ENCODE results near the gene LRRK2.
"Not testable (repeated sequence)": the region's sequence is repeated elsewhere in the genome, so short reads cannot be mapped to it uniquely, and the experiment has no call there.

LRRK2 gene

DNA sequence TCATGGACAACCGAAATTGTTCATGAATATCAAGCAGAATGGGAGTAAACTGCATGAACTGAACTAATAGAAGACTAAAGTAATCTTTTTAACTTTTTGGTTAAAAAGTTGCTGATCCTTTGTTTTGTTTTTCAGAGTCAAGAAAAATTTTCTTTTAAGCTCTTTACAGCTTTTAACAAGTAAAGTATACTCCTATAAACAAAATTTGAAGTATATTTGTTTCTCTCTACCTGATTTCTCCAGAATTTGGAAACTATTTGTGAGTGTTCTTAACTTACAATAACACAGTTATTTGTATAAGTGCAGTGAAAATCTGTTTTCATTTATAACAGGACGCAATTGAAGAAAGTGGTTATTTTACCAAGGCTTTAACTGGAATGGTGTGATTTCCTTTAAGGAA is 12.2 kb upstream of the LRRK2 start:
- no peak for DNase-seq (ENCODE audit: low spot score)

DNA sequence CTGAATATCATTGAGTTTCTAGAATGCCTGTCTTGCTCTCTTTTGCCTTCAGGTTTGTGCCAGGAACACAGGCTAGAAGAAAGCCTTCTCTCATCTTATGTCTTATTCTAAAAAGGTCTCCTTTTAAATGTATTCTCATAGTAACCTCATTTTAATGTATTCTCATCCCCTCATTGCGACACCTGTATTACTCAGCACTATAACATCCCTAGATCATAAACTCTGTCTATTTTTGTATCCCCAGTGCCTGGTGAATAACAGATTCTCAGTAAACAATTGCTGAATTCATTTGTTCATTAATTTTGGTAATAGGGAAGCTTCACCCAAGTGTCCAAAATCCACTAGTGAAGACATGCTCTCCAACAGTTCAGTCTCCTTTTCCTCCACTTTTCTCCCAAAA is 8.8 kb upstream of the LRRK2 start:
- no peak for DNase-seq (ENCODE audit: low spot score)

DNA sequence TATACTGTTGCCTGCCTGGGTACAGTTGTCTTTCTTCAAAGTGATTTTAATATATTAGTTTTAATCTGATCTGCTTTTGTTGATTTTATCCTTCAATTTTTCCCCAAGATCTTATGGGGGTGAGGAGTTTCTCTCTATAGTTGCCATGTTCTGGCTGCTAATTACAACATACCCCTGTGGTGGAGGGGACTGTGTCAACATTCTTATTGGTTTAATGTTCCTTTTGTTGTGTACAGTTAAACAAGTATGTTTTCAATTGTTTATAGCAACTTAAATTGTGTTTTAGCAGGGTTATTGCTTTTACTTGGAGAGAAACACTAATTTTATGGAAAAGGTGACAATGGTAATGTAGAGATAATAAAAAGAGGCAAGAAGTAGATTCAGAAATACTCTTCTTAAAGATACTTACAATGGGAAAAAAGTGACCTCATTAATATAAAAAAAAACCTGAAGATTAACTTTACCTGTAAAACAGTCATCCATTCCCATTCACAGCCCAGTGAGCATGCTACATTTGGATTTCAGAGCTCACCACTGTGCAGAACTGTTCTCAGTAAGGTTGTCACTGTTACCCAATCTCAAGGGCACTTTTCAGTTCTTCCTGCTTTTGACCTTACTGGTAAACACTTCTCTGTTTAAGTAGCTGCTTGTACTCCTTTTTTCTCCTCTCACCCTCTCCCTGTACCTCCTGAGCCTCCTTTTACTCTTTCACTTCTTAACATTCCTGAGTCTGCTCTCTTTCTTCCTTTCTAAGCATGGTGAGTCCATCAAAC is 8.1 kb upstream of the LRRK2 start:
- no peak for DNase-seq (ENCODE audit: low spot score)

DNA sequence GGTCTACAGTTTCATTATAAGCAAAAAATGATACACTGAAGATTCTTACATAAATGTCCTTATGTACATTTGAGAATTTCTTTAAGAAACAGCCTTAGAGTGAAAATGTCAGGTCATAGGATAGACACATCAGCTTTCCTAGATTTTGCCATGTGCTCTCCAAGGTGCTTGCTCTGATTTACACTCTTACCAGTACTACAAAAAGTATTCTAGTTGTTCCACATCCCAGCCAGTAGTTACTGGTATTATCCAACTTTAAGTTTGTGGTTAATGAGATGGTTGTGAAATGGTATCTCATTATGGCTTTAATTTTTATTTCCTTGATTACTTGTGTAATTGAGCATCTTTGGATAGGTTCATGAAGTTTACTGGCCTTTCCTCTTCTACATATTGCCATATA is 5.0 kb upstream of the LRRK2 start:
- no peak for DNase-seq (ENCODE audit: low spot score)

DNA sequence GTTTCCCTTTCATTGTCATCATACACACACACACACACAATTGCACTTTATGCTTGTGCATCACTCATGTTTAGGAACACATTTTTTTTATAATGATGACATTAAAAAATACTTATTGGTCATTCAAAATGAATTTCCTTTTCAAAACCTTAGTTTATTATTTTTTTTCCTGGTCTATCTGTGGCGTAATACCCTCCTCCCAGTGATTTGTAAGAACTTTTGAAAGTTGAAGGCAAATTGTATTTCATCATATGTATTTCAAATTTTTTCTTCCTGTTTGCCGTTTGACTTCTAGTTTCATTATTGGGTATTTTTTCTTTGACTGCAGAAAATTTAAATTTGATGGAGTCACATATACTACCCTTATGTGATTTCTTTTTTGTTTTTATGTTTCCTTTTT is 2.5 kb upstream of the LRRK2 start:
- no peak for DNase-seq (ENCODE audit: low spot score)

DNA sequence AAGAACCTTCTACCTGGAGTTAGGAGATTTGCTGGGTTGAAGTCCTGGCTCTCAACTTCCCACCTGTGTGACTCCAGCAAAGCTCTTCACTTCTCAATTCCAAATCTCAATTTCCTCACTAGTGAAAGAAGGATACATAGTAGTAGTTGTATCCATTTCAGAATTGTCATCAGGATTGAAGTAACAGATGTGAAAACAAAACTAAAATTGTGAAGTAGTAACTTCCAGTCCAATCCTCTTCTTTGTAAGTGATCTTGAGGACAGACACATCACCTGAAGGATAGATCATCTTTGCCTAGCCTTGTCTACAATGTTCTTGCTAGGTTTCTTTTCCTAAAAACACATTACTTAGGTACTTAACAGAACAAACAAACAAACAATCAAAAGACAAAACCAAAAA is 1.2 kb upstream of the LRRK2 start:
- no peak for DNase-seq (ENCODE audit: low spot score)

DNA sequence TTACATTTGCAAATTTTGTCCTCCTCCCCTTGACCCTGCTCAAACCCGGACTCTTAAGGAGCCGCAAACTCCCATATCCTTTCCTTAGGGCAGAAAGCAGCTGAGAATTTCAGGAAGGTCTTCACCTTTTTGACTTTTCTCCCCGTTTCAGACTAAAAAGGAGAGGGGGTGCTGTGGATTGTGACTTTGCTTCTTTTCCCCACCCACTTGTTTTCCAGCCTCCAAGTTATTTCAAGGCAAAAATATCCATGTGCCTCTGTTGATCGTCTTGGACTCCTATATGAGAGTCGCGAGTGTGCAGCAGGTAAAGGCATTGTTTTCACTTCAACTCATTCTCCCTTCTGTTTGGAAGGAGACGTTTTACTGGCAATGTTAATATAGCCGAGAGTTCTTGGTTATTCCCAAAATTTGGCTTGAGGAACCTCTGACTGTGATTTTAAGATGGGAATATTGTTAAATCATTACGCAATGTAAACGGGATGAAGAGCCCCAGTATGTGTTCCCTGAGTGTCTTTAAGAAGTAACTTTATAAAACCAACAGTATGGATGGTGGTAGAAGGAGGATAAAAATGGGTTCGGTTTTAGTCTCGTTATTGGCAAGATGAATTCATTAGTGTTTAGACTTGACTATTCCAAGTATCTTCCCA is 663 bp downstream of the LRRK2 start:
- DNase-seq (ENCODE audit: low spot score): no peak

DNA sequence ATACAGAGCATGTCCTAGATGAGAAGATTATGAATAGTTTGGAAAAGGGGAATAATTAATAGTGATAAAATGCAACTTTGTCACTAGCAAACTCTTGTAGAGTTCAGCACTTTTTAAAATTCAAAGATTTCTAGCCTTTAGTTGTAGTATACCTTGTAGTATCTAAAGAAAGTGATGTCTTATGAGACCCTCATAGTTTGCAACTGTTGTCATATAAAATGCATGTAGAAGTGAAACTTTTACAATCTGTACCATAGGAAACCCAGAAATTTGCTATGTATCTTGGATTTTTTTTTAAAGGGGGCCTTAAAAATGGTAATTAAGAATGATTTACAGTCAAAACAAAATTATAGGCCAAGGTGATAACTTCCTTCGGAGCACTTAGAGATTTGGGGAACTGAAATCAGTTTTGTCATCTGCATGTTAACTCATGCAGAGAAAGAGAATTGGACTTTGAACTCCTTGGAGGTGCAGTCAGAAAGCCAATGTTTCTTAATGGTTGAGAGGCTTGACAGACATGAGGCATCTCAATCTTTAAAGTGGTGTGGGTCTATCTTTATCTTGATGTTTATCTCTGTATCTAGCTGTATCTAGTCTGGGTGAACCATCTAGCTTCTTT is 1.3 kb downstream of the LRRK2 start:
- no peak for DNase-seq (ENCODE audit: low spot score)

DNA sequence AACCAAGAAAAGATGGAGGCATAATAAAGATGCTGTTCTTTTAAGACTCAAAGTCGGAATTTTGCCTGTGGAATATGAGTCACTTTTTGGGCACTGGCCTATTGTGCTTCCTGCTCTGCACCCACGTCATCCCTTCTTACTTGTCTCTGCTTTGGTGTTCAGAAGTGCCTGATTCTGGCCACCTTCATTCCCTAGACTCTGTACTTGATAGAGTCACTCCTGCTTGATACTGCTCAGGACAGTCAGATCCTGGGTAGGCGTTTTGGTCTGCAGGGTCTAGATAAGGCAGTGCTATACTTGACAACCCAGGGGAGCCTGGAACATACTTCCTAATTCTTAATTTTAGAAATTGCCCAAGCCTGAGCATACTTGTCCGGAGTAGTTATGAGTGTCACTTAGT is 1.9 kb downstream of the LRRK2 start:
- DNase-seq (ENCODE audit: low spot score): peak; percentile 82

DNA sequence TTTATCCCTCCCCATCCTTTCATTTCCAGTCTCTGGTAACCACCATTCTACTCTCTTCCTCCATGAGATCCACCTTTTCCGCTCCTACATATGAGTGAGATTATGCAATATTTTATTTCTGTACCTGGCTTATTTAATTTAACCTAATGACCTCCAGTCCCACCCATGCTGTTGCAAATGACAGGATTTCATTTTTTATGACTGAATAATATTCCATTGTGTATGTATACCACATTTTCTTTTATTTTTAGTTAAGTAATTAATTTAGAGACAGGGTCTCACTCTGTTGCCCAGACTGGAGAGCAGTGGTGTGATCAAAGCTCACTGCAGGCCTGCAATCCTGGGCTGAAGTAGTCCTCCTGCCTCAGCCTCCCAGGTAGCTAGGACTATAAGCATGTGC is 2.6 kb downstream of the LRRK2 start:
- no peak for DNase-seq (ENCODE audit: low spot score)

DNA sequence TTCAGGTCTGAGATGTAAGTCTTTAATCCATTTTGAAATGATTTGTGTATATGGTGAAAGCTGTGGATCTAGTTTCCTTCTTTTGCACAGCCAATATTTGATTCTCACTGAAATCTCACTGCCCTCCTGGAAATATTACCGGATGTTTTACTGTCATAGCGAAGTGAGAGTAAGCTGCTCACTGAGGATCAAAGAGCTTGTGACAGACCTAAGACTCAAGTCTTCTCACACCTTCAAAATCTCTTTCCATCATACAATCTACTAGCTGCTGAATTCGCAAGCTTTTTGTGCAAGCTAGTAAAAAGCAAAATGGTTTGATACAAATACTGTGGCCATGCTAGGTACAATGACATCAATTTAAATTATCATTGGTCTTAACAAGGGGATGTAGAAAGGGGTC is 3.9 kb downstream of the LRRK2 start:
- no peak for DNase-seq (ENCODE audit: low spot score)

DNA sequence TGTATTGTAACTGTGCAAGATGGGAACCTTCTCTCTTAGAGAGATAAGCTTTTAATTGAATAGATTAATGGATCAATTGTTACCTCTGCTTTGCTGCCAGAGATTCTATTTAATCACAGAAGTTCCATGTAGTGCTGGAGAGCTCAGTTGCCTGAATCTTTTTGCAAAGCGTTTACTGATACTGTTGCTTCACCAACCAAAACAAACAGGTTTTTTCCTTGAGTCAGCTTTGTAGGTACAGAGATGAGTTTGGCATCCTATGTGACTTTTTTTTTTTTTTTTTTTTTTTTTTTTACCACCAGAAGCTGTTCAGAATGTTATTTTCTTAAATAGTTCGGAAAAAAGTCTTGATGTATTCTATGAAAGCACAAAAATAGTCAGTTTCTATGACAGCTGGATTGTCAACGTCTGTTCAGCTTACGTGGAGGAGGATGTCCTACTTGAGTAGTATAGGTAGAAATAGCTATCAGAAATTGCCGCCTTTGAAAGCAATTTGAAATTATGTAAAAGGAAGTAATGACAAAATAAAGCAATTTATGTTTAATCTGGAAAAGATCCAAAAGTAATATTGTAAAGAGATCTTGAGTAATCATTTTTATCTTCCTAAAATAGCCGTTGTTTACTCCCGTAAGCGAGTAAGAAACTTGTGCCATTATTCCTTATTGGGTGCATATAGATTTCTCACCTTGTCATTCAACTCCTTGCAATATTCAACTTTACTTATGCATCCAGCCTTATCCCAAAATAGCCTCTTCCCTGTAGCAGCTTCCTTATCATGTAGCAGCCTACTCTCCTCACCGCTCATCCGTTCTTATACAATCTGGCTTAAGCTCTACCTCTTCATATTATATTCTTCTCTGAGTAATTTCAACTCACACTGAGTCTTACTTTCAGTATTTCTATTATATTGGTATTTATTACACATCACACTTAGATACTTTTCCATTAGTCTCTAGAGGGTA is 5.2 kb downstream of the LRRK2 start:
- no peak for DNase-seq (ENCODE audit: low spot score)

DNA sequence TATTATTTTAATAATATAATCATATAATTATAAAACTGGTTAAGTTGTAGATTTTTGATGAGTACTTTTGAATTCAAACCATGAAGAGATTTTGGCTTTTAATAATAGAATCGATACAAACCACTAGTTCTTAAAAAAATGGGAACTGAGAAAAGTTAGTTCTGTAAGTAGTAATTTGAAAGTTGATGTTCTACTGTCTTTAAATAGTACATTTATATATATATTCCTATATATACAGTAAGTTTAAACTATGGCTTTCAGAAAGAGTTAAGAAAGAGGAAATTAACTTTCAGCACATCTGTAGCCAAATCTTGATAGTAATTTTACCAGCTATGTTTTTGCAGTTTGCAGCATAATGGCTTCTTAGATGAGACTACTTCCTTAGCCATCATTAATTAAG is 7.8 kb downstream of the LRRK2 start:
- no peak for DNase-seq (ENCODE audit: low spot score)

DNA sequence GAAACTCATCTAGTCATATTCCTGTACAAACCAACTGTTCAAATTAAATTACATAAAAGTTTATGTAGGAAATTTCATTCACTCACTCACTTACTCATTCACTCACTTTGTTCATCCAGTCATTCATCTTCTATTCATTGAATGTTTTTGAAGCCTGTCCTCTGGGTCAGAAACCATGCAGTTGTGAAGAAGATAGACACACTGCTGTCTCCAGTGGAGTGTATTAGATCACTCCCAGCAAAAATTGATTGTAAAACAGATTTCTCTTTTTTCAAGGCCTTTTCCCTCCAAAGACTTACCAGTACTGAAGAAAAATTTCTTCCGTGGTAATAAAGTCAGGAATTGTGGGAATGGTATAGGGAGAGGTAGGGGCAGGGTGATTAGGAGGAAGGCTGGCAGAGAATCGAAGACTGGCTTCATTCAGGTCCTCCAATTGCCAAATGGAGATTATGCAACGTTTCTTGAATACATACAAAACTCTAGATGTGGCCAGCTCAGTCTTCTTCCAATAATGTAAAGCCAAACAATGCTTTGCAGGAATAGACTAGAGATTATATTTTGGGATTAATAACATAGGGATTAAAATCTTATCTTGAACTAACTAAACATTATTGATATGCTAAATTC is 9.1 kb downstream of the LRRK2 start:
- DNase-seq (ENCODE audit: low spot score): no peak

DNA sequence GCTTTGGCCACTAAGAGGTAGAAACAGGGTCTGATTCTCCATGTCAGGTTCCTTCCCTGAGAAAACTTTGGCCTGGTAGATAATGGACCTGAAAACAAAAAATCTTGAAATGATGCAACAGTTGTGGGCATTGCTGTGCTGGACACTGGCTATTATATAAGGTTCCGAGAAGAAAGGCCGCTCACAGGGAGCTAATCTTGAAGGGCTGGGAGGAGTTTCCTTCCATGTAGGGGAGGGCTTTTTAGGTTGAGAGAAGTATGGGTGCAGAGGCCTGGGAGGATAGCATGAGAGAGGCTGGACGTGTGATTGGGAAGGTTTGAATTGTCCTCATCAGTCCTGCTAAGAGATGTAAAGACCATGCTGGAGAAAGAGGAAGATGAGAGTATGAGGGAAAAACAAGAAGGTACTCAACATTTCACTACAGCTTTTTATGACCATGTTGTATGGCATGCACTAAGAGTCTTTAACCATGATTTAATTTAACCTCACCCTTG is 11.6 kb downstream of the LRRK2 start:
- no peak for DNase-seq (ENCODE audit: low spot score)

DNA sequence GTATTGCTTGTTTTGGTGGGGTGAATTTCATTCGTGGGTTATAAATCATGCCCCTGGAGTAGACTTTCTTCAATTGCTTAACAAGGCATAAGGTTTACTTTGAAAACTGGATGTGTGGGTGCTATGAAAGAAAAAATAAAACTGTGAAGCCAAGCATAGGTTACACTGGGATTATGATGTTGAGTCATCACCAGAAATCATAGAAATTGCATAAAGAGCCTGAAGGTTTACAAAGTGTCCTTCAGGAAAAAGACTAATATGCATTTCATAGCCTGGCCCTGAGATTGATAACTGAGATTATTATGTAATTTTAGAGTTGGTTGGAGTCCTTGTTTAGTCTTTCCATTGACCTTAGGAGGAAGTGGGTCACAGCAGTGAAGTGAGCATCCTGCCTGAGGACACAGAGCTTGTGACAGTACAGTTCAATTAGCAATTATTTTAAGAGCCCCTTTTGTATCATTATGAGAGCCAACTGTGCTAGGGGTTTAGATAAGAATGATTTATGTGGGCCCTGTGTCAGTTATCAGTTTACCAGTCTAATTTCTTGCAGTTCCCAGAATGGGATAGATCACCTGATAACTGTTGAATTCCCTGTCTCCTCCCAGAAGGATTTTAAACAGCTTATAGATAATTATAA is 13.6 kb downstream of the LRRK2 start:
- no peak for DNase-seq (ENCODE audit: low spot score)

DNA sequence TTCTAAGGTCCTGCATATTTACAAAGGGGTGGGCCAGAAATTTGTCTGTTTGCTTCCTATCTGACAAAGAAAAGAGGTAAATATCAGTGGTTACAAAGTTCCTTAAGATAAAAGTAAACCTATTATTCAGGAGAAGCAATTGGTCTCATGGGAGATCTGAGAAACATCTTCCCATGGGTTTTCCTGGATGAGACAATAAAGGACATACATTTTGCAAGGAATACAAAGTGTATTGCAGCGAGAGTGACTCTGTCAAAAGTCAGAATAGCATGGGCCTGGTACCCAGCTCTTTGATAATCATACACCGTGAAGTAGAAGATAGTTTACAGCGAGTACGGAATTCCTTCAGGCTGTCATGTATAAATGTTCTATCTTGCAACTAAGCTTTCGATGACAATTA is 14.2 kb downstream of the LRRK2 start:
- DNase-seq (ENCODE audit: low spot score): no peak

DNA sequence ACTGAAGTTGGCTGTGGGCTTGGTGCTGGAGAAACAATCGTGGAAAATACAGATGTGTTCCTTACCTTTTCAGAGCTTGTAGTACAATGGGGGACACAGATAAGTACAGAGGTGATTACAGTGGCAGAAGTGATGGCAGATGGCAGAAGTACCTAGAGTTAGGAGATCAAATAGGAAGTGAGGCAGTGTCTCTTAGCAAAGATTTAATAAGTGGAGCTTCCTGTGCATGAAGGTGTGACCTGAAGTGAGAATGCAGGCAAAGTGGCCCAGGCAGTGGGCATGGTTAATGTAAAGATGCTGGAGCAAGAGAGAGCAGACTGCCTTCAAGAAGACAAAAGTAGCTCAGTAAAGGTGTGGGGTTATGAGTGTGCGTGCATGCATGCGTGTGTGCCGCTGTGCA is 16.0 kb downstream of the LRRK2 start:
- DNase-seq (ENCODE audit: low spot score): no peak

DNA sequence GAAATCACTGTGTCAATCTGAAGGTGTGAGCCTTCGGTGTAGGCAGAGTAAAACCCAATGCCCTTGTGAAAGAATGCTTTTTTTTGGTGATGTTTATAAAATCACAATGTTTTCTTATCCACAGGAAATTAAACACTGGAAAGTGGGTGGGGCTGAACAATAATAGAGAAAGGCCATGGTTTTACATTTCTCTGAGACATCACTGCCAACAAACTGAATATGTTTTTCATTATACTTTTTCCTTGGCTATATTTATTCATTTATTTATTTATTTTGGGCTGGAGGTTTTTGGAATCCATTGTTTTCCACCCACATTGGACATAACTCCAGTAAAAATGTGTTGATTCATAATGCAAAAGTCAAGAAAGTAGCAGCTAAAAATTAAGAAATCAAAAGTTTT is 16.9 kb downstream of the LRRK2 start:
- DNase-seq (ENCODE audit: low spot score): peak; percentile 36

DNA sequence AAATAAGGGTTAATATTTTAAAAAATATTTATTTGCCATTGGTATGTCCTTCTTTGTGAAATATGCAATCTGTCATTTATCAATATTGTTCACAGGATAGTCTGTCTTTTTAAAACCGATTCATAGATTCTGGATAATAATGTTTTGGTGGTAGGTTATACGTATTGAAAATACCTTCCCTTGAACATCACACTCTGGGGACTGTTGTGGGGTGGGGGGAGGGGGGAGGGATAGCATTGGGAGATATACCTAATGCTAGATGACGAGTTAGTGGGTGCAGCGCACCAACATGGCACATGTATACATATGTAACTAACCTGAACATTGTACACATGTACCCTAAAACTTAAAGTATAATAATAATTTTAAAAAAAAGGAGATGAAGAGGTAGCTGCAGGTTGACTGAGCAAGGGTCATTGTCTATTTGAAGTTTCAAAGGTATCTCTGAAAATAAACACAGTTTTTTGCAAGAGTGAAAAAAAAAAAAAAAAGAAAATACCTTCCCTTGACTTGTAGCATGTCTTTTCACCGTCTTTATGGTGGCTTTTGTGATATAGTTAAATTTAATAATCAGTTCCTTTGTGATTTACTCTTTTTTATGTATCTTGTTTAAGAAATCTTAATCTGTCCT is 19.8 kb downstream of the LRRK2 start:
- DNase-seq (ENCODE audit: low spot score): not testable (repeated sequence)

DNA sequence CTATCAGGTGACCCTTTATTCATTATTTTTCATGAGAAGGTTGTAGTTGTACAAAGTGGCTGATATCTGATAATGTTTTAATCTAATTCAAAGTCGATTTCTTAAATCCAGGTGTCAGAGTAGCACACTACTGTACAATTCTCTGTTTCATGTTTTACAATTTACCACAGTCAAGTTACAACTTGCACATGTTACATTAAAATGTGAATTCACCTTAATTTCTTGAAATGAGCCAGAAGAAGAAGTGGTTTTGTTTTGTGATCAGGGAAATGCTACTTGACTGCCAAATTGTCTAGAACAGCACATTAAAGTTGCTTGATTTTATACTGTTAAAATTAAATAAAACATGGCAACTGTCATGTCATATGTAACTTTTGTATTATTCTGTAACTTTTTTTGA is 23.2 kb downstream of the LRRK2 start:
- no peak for DNase-seq (ENCODE audit: low spot score)
